Stimulated activated CD8-positive, alpha-beta memory T cell treated with anti-CD3 and anti-CD28 coated beads, Interleukin-12 subunit alpha, Interleukin-12 subunit beta, amount 100 ng/mL, for 1 hour (primary cell): ENCODE measurements around the gene ARF3.
A peak's percentile ranks its signal among the peaks of the same experiment; 100 is the strongest.

Source experiments
- DNase-seq: peaks from one replicate; pipeline ENCODE4 v3.0.0-alpha.2; 2020; ENCODE audit warnings: low read depth

Gene ARF3

GRCh38 chr12:48957141-48958048, at the start of gene ARF3:
Gene ARF3, minus strand, starts transcription at chr12:48957487. Its CDS starts 16,392 bp downstream, at chr12:48941095.
- DNase-seq, result peak; percentile 84

- no peak for DNase-seq
Measured at GRCh38 chr12:49000346-49000745, 43.1 kb upstream of the ARF3 start.

- DNase-seq, result no peak
Measured at GRCh38 chr12:48999371-49000131, 42.3 kb upstream of the ARF3 start, which contains the start of gene DDN. Gene DDN, minus strand, starts transcription at chr12:48999375. Its CDS starts 88 bp downstream, at chr12:48999287.

GRCh38 chr12:48998497-48999353, 41.4 kb upstream of the ARF3 start:
- DNase-seq, result no peak

- no peak for DNase-seq
Measured at GRCh38 chr12:48997719-48998496, 40.6 kb upstream of the ARF3 start.

- no peak for DNase-seq
Measured at GRCh38 chr12:48996794-48997718, 39.8 kb upstream of the ARF3 start.

GRCh38 chr12:48995086-48995879, 38.0 kb upstream of the ARF3 start:
- no peak for DNase-seq

GRCh38 chr12:48994224-48995085, 37.2 kb upstream of the ARF3 start:
- no peak for DNase-seq

- DNase-seq, result no peak
Measured at GRCh38 chr12:48993787-48994186, 36.5 kb upstream of the ARF3 start.

GRCh38 chr12:48991247-48992050, 34.2 kb upstream of the ARF3 start:
- DNase-seq, result no peak

GRCh38 chr12:48990552-48990951, 33.3 kb upstream of the ARF3 start:
- DNase-seq, result no peak

- peak; percentile 62 for DNase-seq
Measured at GRCh38 chr12:48988030-48988649, 30.9 kb upstream of the ARF3 start.

- DNase-seq, result no peak
Measured at GRCh38 chr12:48986720-48987291, 29.5 kb upstream of the ARF3 start.

GRCh38 chr12:48985901-48986300, 28.6 kb upstream of the ARF3 start:
- no peak for DNase-seq

- no peak for DNase-seq
Measured at GRCh38 chr12:48985475-48985897, 28.2 kb upstream of the ARF3 start.

- no peak for DNase-seq
Measured at GRCh38 chr12:48982397-48983080, 25.3 kb upstream of the ARF3 start.
